Ovary (tissue), 9 donors: ENCODE data around the gene PTCRA. TPM values are rescaled to one million over a fixed set of nuclear protein-coding genes. Genes with fewer than 3 reads are reported as not detected.
A peak's percentile ranks its signal among the peaks of the same experiment; 100 is the strongest.
"Not testable (repeated sequence)": the region's sequence is repeated elsewhere in the genome, so short reads cannot be mapped to it uniquely, and the experiment has no call there.

Experiments
- DNase-seq, 5 donors: peaks; one replicate each; pipeline ENCODE4 v3.0.0-alpha.2; 2019 to 2020
- H3K27ac ChIP-seq, 2 donors: fragments of 200-600 bp; one replicate each; pipeline versions ENCODE4 v1.5.1 to v1.8.0; 2019 to 2022
- H3K27me3 ChIP-seq: fragments of 200-600 bp; one replicate; pipeline ENCODE4 v1.8.0; 2022
- H3K36me3 ChIP-seq: fragments of 200-600 bp; sonication (generic); one replicate; pipeline ENCODE4 v1.5.1; 2019
- H3K4me1 ChIP-seq: one replicate; pipeline ENCODE4 v1.8.1; 2013; ENCODE audit warnings: mild to moderate bottlenecking, moderate library complexity; ENCODE audit not compliant: insufficient read depth
- H3K4me3 ChIP-seq: fragments of 200-600 bp; sonication (generic); one replicate; pipeline ENCODE4 v1.5.1; 2017
- H3K9me3 ChIP-seq, 2 donors: fragments of 200-600 bp in 1 of 2; sonication (generic) in 1 of 2; one replicate each; pipeline versions ENCODE4 v1.5.1 to v1.8.1; 2013 to 2019; ENCODE audit warnings: mild to moderate bottlenecking in 1 of 2, moderate library complexity in 1 of 2
- EP300 ChIP-seq: sonication (generic); formaldehyde crosslinking; IDR thresholded peaks from one replicate; pipeline ENCODE4 v1.6.1; 2017; ENCODE audit warnings: antibody characterized with exemption
- POLR2A ChIP-seq: fragments of 450-650 bp; IDR thresholded peaks from one replicate; pipeline ENCODE4 v1.6.1; 2017; ENCODE audit warnings: antibody characterized with exemption, mild to moderate bottlenecking, moderate library complexity
- WGBS, 3 donors: extraction: QIAGEN DNeasy Blood & Tissue Kit in 1 of 3; methylation state at CpG; one replicate each; pipeline versions ENCODE4 v1.1.5 to v1.1.7; 2013 to 2017; 5-methylcytosine and 5-hydroxymethylcytosine counted together
- intact Hi-C, 4 donors: fragments of 100-400 bp; cut with DNase I; formaldehyde crosslinking; loops; one replicate each; pipeline versions ENCODE4 v1.11.0 to v1.15.1; 2022 to 2023
- polyA plus RNA-seq, 2 donors: library from polyadenylated mRNA; stranded (reverse); fragments of 200-250 nt in 1 of 2; fragments of 350-450 nt in 1 of 2; fragmentation: Illumina TruSeq in 1 of 2; extraction: RNeasy Lipid Tissue Mini Kit (QIAGEN cat#74804) in 1 of 2; gene quantifications; one replicate each; pipeline ENCODE4 v1.2.3, GENCODE V29; 2013 to 2014
- total RNA-seq, 7 donors: library from RNA; depleted of rRNA in 2 of 7; stranded (reverse); fragments of >200 nt in 2 of 7; fragmentation: NEBNext Ultra II Directional in 3 of 7; extraction: Animal tissue kit (Norgen Biotek cat#: 25700) in 3 of 7; gene quantifications; one replicate each; pipeline versions ENCODE4 v1.1.0 to v1.2.4, GENCODE V29; 2016 to 2023
- TF ChIP-seq, protein P1 (sequence below), 3 donors: fragments of 450-650 bp in 2 of 3; fragments of 200-600 bp in 1 of 3; IDR thresholded peaks; one replicate each; pipeline versions ENCODE4 v1.5.1 to v1.8.0; 2016 to 2022; ENCODE audit warnings: antibody characterized with exemption in 3 of 3, mild to moderate bottlenecking in 1 of 3
- donor health status: DM: no; HTN: no; CAD: no; lungs with moderate emphysema.
- donor health status: DM: no; HTN: no; CAD: no.
- donor health status: Bipolar disorder and iron deficiency.
- donor health status: DM: yes; HTN: yes; CAD: no.
- donor health status: DM: no; HTN: no; CAD: no.
- donor health status: DM: yes; HTN: yes; CAD: no.

Gene PTCRA
- total and polyA plus RNA-seq, 9 donors: 0.55 TPM; not detected in 8

DNA sequence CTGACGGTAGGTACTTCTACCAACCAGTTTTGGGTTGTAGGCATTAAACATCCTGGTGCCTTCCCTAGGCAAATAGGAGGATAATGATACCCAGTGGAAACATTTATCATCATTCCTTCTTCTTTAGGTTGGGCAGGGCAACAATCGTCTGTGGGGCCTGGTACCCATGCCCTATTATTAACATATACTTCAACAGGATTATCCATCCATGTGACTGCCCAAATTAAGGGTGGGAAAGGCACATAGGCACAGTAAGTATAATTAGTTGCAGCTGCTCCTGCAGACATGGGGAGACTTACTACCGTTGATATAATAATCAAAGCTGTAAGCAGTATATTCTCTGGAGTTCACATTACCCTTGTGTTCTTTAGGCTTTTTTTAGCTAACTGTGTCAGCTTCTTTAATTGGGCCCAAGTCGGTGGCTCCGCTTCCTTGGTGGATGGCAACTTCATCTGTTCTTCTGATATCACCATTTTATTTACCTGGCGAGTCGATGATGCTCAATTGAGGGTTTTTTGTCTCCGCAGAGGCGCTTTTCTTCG is 19.6 kb upstream of the PTCRA start:
- no peak overlapping the region for H3K27ac ChIP-seq
- H3K36me3 ChIP-seq: no peaks in the 10 kb centered on the region
- H3K27me3 ChIP-seq: no peaks in the 10 kb centered on the region
- no peak overlapping the region for H3K4me3 ChIP-seq
- DNase-seq: no peak
- 78 to 80% (median 79%) methylated on average over 10 of the region's 10 CpGs for WGBS, 3 donors
- TF ChIP-seq, protein P1, sequence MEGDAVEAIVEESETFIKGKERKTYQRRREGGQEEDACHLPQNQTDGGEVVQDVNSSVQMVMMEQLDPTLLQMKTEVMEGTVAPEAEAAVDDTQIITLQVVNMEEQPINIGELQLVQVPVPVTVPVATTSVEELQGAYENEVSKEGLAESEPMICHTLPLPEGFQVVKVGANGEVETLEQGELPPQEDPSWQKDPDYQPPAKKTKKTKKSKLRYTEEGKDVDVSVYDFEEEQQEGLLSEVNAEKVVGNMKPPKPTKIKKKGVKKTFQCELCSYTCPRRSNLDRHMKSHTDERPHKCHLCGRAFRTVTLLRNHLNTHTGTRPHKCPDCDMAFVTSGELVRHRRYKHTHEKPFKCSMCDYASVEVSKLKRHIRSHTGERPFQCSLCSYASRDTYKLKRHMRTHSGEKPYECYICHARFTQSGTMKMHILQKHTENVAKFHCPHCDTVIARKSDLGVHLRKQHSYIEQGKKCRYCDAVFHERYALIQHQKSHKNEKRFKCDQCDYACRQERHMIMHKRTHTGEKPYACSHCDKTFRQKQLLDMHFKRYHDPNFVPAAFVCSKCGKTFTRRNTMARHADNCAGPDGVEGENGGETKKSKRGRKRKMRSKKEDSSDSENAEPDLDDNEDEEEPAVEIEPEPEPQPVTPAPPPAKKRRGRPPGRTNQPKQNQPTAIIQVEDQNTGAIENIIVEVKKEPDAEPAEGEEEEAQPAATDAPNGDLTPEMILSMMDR (IDR thresholded peaks at IDR 0.05): no peak
- TF ChIP-seq POLR2A (no peak), EP300 (no peak)
- no peaks in the 10 kb centered on the region for H3K4me1 ChIP-seq
- no peaks in the 10 kb centered on the region for H3K9me3 ChIP-seq
- intact Hi-C loops: no loop called here

DNA sequence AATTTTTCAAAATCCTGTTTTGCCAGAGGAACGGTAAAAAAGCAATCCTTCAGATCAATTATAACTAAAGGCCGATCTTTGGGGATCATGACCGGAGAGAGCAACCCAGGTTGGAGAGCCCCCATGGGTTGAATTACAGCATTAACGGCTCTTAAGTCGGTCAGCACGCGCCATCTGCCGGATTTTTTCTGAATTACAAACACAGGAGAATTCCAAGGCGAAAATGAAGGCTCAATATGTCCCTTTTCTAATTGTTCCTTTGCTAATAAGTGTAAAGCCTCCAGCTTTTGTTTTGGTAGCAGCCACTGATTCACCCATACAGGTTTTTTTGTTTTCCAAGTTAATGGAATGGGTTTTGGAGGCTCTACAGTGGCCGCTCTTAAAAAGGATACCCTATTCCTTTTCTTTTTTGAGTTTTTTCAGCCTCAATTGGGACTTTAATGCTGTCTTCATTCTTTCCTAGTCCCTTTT is 16.9 kb upstream of the PTCRA start:
- Histone ChIP-seq H3K4me1 (no peaks in the 10 kb centered on the region), H3K27ac (no peak overlapping the region), H3K9me3 (no peaks in the 10 kb centered on the region), H3K36me3 (no peaks in the 10 kb centered on the region), H3K4me3 (no peak overlapping the region), H3K27me3 (no peaks in the 10 kb centered on the region)
- 6 to 8% (median 6%) methylated on average over 10 of the region's 10 CpGs for WGBS, 3 donors
- no peak for TF ChIP-seq POLR2A
- TF ChIP-seq, protein P1 (IDR thresholded peaks at IDR 0.05): peak; percentile 62 to 84 (median 74)
- peak; percentile 53 to 80 (median 58) for DNase-seq
- intact Hi-C loops: no loop called here

- peak in 1 of 5 donors; percentile 44 for DNase-seq
- Histone ChIP-seq H3K4me3 (no peak overlapping the region), H3K36me3 (no peaks in the 10 kb centered on the region), H3K4me1 (no peaks in the 10 kb centered on the region), H3K27me3 (no peaks in the 10 kb centered on the region), H3K9me3 (no peaks in the 10 kb centered on the region), H3K27ac (no peak overlapping the region)
- TF ChIP-seq POLR2A (no peak), EP300 (no peak)
- TF ChIP-seq, protein P1 (IDR thresholded peaks at IDR 0.05): no peak
- intact Hi-C loops: loop anchor here (5.0 to 10.0 kb wide), 3 partner anchors 115 to 245 kb away; partner anchors contain the start of genes KLHDC3 (in 2 of the 4) and MEA1 (in 2 of the 4)
- 5 to 13% (median 6%) methylated on average over 8 of the region's 8 CpGs for WGBS, 3 donors
Measured at GRCh38 chr6:42899871-42900270, 16.0 kb upstream of the PTCRA start.

DNA sequence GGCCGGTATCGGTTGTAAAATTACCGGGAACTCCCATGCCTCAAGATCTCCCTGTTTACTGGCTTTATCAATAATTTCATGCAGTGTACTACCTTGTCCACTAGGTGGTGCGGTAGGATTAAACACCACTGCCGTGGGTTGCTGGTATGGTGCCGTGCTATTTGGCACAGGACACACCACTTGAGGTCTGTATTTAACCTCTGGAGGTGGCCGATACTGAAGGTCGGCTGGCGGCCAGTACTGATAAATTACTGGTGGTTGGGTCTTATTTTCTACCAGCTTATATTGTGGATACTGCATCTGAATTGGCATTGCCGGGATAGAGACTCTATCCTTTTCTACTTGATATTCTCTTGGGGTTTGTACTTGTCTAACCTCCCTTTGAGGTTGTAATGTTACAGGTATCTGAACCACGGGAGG is 14.3 kb upstream of the PTCRA start:
- Histone ChIP-seq H3K4me3 (no peak overlapping the region), H3K27ac (no peak overlapping the region)

GRCh38 chr6:42902429-42903263 is 13.2 kb upstream of the PTCRA start:
- not testable (repeated sequence) for H3K27ac ChIP-seq, H3K9me3 ChIP-seq, H3K4me3 ChIP-seq, H3K36me3 ChIP-seq, H3K4me1 ChIP-seq, H3K27me3 ChIP-seq, DNase-seq
- 41 to 52% (median 49%) methylated on average over 22 of the region's 22 CpGs for WGBS, 3 donors
- intact Hi-C loops: loop anchor here (5.0 to 10.0 kb wide), 3 partner anchors 112 to 242 kb away; partner anchors contain the start of genes KLHDC3 (in 2 of the 4) and MEA1 (in 2 of the 4)

More for the DNA sequence above, 14.3 kb upstream of the PTCRA start:
- Histone ChIP-seq H3K9me3 (no peaks in the 10 kb centered on the region), H3K4me1 (no peaks in the 10 kb centered on the region), H3K36me3 (no peaks in the 10 kb centered on the region), H3K27me3 (no peaks in the 10 kb centered on the region)
- TF ChIP-seq, protein P1 (IDR thresholded peaks at IDR 0.05): peak; percentile 87 to 91 (median 90)
- no peak for TF ChIP-seq EP300
- 1 to 2% (median 1%) methylated on average over 11 of the region's 11 CpGs for WGBS, 3 donors
- DNase-seq: peak; percentile 71 to 80 (median 78)
- intact Hi-C loops: loop anchor here (5.0 to 10.0 kb wide), 3 partner anchors 113 to 243 kb away; partner anchors contain the start of genes KLHDC3 (in 2 of the 4) and MEA1 (in 2 of the 4)
